HG03095 (cell line): ENCODE measurements around the gene HTR1D.
"Not testable (repeated sequence)": the region's sequence is repeated elsewhere in the genome, so short reads cannot be mapped to it uniquely, and the experiment has no call there.

ENCODE experiments used
- ATAC-seq: cut with Tn5 transposase; IDR thresholded peaks from one replicate; pipeline ENCODE4 v1.9.1; 2021; ENCODE audit warnings: moderate library complexity; ENCODE audit not compliant: unreplicated experiment

HTR1D gene

GRCh38 chr1:23221107-23221506 is 3.8 kb upstream of the HTR1D start:
- ATAC-seq, result no peak

GRCh38 chr1:23216771-23217420 is 406 bp downstream of the HTR1D start:
- no peak for ATAC-seq

- ATAC-seq, result no peak
These were observed 1.4 kb downstream of the HTR1D start for GRCh38 chr1:23215751-23216449.

GRCh38 chr1:23215291-23215690 is 2.0 kb downstream of the HTR1D start:
- ATAC-seq, result no peak

- ATAC-seq, result no peak
These were observed 2.7 kb downstream of the HTR1D start for GRCh38 chr1:23214640-23215039.

DNA sequence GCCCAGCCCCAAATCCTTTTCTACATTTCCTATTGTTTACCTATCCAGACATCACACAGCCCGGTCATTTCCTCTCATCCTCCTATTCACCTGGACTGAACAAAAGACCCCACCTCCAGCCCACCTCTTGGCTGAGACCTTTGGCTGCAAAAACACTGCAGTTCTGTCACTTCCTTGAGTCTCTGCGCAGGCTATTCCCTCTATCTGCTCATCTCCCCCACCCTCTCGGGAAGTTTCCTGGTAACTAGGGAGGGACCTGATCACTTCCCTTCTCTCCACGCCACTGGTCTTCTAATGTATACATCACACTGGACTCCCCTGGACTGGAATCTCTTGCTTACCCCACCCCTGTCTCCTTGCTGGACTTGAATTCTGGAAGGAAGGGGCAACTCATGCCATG is 5.3 kb downstream of the HTR1D start:
- no peak for ATAC-seq

DNA sequence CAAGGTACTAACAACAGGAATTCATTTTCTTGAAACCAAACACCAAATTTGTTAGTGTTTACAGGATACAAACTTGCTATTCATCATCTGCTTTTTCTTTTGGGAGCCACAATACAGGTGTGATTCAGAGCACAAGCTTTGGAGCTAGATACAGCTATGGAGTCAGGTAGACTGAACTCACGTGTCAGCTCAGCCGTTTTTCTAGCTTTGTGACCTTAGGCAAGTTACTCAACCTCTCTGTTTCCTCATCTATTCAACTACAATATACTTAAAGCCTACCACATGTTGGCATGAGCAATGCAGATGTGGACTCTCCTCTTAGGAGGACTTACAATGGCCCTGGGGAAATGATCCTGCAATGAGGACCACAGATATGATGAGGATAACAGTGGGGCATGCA is 6.3 kb downstream of the HTR1D start:
- no peak for ATAC-seq

DNA sequence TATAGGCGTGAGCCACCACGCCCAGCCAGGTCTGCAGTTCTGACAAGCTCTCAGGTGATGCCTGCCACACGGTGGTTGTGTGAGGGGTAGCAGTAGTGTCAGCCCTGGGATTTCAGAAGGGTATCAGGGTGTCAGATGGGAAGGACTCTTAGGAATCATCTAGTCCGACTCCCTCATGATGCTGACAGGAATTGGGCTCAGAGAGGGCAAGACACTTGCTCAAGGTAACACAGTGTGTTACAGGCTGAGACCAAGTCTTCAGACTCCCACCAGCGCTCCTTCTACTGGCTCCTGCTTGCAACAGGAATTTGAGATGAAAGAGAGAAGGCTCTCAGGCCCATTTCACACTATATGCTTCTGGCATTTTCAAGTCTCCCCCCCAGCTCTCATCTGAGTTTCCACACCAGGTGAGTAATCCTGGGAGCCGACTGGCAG is 6.9 kb downstream of the HTR1D start:
- no peak for ATAC-seq

DNA sequence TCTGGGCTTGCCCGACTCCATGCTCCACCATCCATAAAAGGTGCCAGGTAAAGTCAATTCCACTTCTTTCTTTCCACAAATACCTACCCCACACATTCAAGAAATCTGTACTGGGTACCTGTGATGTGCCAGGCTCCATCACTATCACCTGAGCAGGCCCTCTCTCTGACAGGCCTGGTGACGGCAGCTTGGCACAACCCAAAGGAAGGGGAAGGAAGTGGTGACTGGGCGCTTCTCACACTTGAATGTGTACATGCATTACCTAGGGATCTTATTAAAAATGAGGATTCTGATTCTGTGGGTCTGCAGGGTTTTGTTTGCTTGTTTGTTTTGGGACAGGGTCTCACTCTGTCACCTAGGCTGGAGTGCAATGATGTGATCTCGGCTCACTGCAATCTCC is 7.5 kb downstream of the HTR1D start:
- ATAC-seq, result no peak

DNA sequence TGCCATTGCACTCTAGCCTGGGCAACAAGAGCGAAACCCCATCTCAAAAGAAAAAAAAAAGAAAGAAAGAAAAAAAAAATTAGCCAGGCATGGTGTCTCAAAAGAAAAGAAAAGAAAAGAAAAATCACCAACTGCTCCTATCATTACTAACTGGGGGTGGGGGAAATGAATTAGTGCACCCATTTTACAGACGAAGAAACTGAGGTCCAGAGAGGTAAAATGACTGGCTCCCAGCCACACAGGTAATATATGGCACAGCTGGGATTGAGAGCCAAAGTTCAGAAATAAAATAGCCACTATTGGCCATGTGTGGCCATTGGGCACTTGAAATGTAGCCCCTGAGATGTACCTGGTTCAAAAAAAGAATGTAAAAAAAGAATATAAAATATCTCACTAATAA is 8.8 kb downstream of the HTR1D start:
- ATAC-seq, result no peak

- not testable (repeated sequence) for ATAC-seq
These were observed 9.6 kb downstream of the HTR1D start for GRCh38 chr1:23207733-23208132.

DNA sequence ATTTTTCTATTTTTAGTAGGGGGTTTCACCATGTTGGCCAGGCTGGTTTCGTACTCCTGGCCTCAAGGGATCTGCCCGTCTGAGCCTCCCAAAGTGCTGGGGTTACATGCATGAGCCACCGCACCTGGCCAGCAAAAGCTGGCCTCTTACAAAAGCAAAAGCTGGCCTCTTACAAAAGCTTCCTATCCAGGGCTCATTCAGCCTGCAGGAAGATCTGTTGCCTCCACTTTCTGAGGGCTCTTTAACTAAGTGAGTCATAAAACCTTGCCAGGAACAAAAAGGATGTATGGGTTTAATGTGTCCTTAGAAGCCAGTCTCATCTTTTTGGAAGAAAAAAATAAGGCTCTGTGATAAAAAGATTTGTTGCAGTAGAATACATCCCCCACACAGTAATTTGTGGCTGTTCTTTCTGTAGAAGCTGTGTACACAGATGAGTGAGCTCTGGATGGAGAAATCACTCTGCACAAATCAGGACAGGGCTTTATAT is 15.0 kb downstream of the HTR1D start:
- ATAC-seq, result no peak

DNA sequence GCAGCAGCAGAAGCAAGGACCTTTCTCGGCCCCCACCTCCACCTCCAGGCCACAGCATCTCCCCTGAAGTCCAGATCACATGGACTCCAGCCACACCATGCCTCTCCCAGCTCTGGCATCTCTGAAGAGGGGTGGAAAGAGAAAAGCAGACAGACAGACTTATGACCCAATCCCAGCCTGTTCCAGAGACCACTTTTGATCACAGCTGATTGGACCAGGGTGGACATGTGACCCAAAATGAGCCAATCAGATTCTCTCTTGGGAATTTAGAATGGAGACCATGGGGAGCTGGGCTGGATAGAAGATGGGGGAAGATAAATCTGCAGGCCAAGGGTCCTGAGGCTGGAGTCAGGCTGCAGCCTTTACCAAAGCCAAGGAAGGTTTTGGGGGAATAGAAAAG is 16.4 kb downstream of the HTR1D start:
- ATAC-seq, result no peak

DNA sequence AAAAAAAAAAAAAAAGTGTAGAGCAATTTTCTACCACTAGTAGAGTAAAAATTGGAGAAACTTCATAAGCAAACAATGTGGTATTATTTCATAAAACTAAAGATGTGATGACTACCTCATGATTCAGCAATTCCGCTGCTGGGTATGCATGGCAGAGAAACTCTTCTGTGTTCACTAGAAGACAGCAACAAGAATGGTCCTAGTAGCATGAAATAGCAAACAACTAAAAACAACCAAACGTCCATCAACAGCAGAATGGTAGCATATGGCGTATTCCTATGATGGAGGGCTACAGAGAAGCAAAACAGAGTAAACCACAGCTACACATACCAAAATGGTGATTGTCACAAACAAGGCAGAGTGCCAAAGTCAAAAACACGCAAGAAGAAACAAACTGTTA is 18.9 kb downstream of the HTR1D start:
- ATAC-seq, result no peak

DNA sequence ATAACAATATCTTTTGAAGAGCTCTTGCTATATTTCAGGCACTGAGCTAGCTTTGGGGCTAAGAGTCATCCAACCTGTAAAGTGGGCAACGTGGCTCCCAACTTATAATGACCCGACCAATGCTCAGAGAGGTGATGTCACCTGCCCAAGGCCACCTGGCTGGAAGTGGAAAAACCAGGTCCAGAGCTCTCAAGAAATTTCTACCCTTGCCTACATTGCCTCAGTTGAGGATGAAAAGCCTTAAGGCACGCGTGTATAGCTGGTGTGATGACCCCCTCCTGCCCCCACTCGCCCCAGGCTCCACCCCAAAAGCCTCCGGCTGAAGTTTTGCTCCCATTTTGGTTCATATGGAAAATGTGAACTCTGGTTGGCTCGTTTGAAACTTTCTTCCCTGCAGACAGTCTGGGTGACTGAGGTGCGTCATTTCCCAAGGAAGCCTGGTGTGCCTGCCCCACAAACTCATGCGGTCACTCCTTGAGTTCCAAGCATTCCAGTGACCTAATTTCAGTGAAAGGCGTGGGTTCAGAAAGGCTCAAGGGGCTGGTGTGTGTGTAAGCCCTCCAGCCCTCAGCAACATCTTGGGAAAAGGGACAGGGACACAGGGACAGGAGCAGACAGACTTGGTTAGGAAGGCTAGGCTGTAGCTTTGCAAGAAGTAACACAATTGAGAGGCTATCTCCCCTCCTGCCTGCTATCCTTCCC is 20.5 kb downstream of the HTR1D start:
- no peak for ATAC-seq

- ATAC-seq, result no peak
These were observed 22.9 kb downstream of the HTR1D start for GRCh38 chr1:23194119-23194984.

DNA sequence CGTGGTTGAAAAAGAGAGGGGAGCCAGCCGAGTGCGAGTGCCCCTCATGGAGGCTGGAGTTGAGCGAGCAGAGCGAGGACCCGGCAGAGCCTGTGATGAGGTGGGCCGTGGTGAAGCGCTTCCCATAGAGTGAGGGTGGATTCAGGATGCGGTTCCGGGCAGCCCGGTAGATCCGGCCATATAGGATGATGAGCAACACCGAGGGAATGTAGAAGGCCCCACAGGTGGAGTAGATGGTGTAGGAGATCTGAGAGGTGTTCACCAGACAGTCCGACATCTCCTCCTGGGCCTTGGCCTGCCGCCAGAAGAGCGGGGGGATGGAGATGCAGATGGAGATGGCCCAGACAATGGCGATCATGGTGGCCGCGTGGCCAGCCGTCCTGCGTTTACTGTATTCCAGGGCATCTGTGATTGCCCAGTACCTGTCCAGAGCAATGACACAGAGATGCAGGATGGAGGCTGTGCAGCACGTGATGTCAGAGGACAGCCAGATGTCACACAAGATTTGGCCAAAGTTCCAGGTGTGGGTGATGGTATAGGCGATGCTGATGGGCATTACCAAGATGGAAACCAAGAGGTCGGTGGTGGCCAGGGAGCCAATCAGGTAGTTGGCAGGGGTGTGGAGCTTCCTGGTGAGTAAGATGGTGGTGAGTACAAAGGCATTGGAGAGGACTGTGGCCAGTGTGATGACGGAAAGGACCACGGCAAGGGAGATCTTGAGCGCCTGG is 23.7 kb downstream of the HTR1D start:
- no peak for ATAC-seq

DNA sequence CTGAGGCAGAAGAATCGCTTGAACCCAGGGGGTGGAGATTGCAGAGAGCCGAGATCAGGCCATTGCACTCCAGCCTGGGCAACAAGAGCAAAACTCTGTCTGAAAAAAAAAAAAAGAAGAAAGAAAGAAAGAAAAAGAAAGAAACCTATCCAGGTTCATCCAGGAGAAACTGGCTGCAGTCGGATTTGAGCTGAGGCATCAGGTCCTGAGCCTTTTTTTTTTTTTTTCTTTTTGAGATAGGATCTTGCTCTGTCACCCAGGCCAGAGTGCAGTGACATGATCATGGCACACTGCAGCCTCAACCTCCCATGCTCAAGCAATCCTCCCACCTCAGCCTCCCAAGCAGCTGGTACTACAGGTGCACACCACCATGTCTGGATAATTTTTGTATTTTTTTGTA is 26.1 kb downstream of the HTR1D start:
- ATAC-seq, result no peak

DNA sequence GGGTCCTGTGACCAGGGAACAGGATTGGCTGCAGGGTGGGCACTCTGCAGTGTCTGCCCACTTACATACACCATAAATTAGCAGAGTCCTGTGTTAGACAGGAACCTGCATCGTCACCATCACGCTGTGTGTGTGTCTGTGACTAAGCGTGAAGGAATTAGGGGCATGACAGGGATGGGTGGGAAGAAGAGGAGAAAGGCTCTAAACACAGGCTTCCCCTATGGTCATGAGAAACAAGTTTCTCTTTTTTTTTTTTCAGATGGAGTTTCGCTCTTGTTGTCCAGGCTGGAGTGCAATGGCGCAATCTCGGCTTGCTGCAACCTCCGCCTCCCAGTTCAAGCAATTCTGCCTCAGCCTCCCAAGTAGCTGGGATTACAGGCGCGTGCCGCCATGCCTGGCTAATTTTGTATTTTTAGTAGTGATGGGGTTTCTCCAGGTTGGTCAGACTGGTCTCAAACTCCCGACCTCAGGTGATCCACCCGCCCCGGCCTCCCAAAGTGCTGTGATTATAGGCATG is 28.3 kb downstream of the HTR1D start:
- ATAC-seq, result not testable (repeated sequence)

DNA sequence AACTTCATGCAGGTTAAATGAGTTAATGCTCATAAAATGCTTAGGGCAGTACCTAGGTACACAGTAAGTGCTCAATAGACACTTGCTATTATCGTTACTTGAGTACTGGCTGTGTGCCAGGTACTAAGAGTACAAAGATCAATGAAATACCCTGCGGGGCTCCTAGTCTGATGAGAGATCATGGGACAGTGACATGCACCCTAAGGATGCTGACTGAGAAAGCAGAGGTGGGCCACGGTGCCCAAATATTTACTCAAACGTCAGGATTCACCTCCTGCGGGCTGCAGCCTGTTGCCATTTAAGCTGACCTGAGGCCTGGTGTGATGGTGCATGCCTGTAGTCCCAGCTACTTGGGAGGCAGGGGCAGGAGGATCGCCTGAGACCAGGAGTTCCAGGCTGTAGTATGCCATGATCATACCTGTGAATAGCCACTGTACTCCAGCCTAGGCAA is 28.8 kb downstream of the HTR1D start:
- no peak for ATAC-seq
